Activated T-cell treated with anti-CD3 and anti-CD28 coated beads for 4 hours (primary cell): Measurements from ENCODE around the gene SYT15B.
"Not testable (repeated sequence)": the region's sequence is repeated elsewhere in the genome, so short reads cannot be mapped to it uniquely, and the experiment has no call there.

ENCODE experiments used
- DNase-seq: peaks from one replicate; pipeline ENCODE4 v3.0.0-alpha.2; 2020

Gene SYT15B

DNA sequence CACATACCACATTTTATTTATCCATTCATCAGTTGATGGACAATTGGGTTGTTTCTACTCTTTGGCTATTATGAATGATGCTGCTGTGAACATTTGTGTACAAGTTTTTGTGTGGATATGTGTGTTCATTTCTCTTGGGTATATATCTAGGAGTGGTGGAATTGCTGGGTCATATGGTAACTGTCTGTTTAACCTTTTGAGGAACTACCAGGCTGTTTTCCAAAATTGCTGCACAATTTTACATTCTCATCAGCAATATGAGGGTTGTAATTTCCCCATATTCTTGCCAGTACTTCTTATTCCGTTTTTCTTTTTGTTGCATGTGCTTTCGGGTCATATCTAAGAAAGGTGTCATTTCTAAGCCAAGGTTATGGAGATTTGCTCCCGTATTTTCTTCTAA, 38.3 kb downstream of the SYT15B start:
- not testable (repeated sequence) for DNase-seq

DNA sequence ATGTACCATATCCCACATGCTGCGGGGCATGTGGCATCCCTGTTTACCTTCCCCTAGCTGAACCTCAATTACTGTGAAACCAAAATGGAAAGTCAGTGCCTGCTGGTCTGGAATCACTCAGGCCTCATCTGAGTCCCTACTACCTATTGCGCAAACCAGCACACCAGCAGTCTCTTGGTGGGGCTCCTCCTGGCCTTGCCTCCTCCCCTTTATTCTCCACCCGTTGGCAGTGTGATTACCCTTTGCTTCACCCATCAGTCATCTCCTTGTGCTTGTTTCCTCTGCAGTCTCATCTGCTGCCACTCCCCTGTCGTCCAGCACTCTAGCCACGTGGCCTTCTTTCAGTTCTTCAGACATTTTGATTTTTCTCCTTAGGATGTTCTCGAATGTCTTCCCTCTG, 39.3 kb downstream of the SYT15B start:
- not testable (repeated sequence) for DNase-seq

DNA sequence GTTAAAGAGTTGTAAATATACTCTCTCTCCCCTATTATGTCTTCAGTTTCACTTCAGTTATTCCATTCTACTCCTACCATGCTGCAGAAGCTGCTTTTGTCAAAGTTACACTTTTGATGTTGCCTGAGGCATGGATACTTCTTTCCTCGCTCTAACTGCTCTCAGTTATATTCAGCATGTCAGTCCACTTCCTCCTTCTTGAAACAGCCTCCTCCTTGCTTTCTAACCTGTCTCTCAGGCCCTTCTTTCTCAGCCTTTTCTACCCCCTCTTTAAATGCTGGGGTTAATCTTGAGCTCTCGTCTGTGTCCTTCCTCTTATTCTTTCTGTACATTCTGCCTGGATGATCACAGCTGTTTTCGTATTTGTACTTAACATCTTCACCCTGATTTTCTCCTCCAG, 40.0 kb downstream of the SYT15B start:
- not testable (repeated sequence) for DNase-seq

DNA sequence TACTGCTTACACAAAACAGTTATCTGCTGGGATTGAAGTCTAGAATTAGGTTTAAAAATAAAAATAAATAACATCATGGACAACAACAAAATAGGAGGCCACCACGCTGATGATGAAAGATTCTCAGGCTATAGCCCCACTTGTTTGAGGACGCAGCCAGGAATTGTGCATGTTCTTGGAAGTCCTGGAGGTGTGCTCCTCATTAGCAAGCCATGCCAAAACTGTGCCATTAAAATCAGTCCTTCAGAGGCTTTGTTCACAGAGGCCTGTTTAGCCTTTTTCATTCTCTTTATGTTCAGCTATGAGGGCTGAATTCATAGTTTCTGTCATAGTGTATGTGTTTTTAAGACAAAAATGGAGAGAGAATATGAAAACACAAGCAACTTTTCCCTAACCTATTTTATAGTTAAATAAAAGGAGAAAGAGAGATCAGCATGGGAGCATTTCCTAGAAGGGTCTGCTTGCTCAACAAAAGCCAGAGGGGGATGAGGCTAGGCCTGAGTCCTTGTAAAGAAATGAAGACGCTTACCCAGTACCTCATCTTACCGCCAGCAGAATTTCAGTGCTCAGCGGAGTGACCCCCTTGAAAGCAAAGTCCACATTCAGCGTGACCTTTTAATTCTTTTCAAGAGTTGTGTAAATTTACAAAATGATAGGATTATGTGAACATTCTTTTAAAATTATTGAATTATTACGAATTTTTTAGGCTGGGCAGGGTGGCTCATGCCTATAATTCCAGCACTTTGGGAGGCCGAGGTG, 46.2 kb downstream of the SYT15B start:
- DNase-seq = not testable (repeated sequence)
